ENCODE data around the gene ISLR2.

ISLR2 gene

GRCh38 chr15:74178326-74179100 is 48.1 kb downstream of the ISLR2 start:
- no peak for DNase-seq (ENCODE audit: low spot score)

GRCh38 chr15:74179101-74179841 is 48.9 kb downstream of the ISLR2 start:
- no peak for DNase-seq (ENCODE audit: low spot score)

GRCh38 chr15:74179983-74180880 is 49.8 kb downstream of the ISLR2 start:
- DNase-seq (ENCODE audit: low spot score) = no peak

GRCh38 chr15:74180881-74181602 is 50.7 kb downstream of the ISLR2 start:
- DNase-seq (ENCODE audit: low spot score) = no peak

- DNase-seq (ENCODE audit: low spot score) = no peak
These were observed 51.7 kb downstream of the ISLR2 start for GRCh38 chr15:74182131-74182530.

- DNase-seq (ENCODE audit: low spot score) = no peak
These were observed 54.3 kb downstream of the ISLR2 start for GRCh38 chr15:74184582-74185091.

GRCh38 chr15:74185710-74186348 is 55.4 kb downstream of the ISLR2 start:
- DNase-seq (ENCODE audit: low spot score) = no peak
